Type B pancreatic cell (in vitro differentiated cells): ENCODE measurements around the gene REXO5. TPM values are rescaled to one million over a fixed set of nuclear protein-coding genes. Genes with fewer than 3 reads are reported as not detected.

Experiments
- DNase-seq: peaks from one replicate; pipeline ENCODE4 v3.0.0; 2021; ENCODE audit warnings: mixed read lengths; ENCODE audit not compliant: unreplicated experiment; ENCODE audit errors: extremely low spot score
- H3K27ac Mint-ChIP-seq: 2 replicates; pipeline ENCODE4 v1.8.0; 2021; ENCODE audit warnings: mild to moderate bottlenecking, mixed read lengths
- H3K27me3 Mint-ChIP-seq: 2 replicates; pipeline ENCODE4 v1.8.0; 2021; ENCODE audit warnings: mixed read lengths
- H3K36me3 Mint-ChIP-seq: 2 replicates; pipeline ENCODE4 v1.8.0; 2021; ENCODE audit warnings: mixed read lengths
- H3K4me1 Mint-ChIP-seq: one replicate; pipeline ENCODE4 v1.8.0; 2021; ENCODE audit warnings: mixed read lengths; ENCODE audit not compliant: unreplicated experiment
- H3K4me3 Mint-ChIP-seq: 2 replicates; pipeline ENCODE4 v1.8.0; 2021; ENCODE audit warnings: mild to moderate bottlenecking, mixed read lengths
- H3K9me3 Mint-ChIP-seq: 2 replicates; pipeline ENCODE4 v1.8.0; 2021; ENCODE audit warnings: mixed read lengths
- CTCF ChIP-seq: fragments of 200-600 bp; sonication (generic); conservative IDR thresholded peaks from 2 replicates; pipeline ENCODE4 v1.5.0; 2021; ENCODE audit warnings: antibody characterized with exemption, mild to moderate bottlenecking
- total RNA-seq: library from RNA; stranded (reverse); gene quantifications from 2 replicates; pipeline ENCODE4 v1.2.1, GENCODE V29; 2021; ENCODE audit warnings: low replicate concordance

Gene REXO5
- total RNA-seq, 1 donor from 2014 or later: 8.2 TPM

- no peaks in the 10 kb centered on the region for H3K27me3 Mint-ChIP-seq
- no peaks in the 10 kb centered on the region for H3K4me1 Mint-ChIP-seq
- no peak for TF ChIP-seq CTCF
- no peaks in the 10 kb centered on the region for H3K9me3 Mint-ChIP-seq
- no peak overlapping the region for H3K27ac Mint-ChIP-seq
- H3K36me3 Mint-ChIP-seq: no peaks in the 10 kb centered on the region
- no peak for DNase-seq
- H3K4me3 Mint-ChIP-seq: no peak overlapping the region
Measured at GRCh38 chr16:20791923-20792612, 14.3 kb upstream of the REXO5 start.

- Mint-ChIP-seq H3K27ac (no peak overlapping the region), H3K9me3 (no peaks in the 10 kb centered on the region), H3K4me1 (peaks cover 2% of the 10 kb centered on the region), H3K36me3 (peaks cover 5% of the 10 kb centered on the region), H3K4me3 (no peak overlapping the region), H3K27me3 (no peaks in the 10 kb centered on the region)
- DNase-seq: no peak
- no peak for TF ChIP-seq CTCF
Measured at GRCh38 chr16:20798364-20798763, 8.0 kb upstream of the REXO5 start.

GRCh38 chr16:20799599-20799998 lies 6.7 kb upstream of the REXO5 start:
- Mint-ChIP-seq H3K27me3 (no peaks in the 10 kb centered on the region), H3K9me3 (no peaks in the 10 kb centered on the region), H3K4me3 (no peak overlapping the region), H3K4me1 (peaks cover 5% of the 10 kb centered on the region), H3K27ac (no peak overlapping the region), H3K36me3 (peaks cover 5% of the 10 kb centered on the region)
- TF ChIP-seq CTCF: peak; percentile 73
- no peak for DNase-seq

- Mint-ChIP-seq H3K4me3 (no peak overlapping the region), H3K9me3 (no peaks in the 10 kb centered on the region), H3K4me1 (peaks cover 5% of the 10 kb centered on the region), H3K27ac (no peak overlapping the region), H3K27me3 (no peaks in the 10 kb centered on the region), H3K36me3 (peaks cover 5% of the 10 kb centered on the region)
- no peak for DNase-seq
- TF ChIP-seq CTCF: no peak
Measured at GRCh38 chr16:20801278-20801677, 5.0 kb upstream of the REXO5 start.

- Mint-ChIP-seq H3K4me1 (peaks cover 5% of the 10 kb centered on the region), H3K27ac (peak overlapping the region; percentile 60), H3K4me3 (no peak overlapping the region), H3K36me3 (peaks cover 5% of the 10 kb centered on the region), H3K9me3 (no peaks in the 10 kb centered on the region), H3K27me3 (no peaks in the 10 kb centered on the region)
- TF ChIP-seq CTCF: no peak
- DNase-seq: no peak
Measured at GRCh38 chr16:20803192-20803560, 3.2 kb upstream of the REXO5 start.
